Hepatocyte (in vitro differentiated cells): ENCODE measurements around the gene RSPO4. TPM values are rescaled to one million over a fixed set of nuclear protein-coding genes. Genes with fewer than 3 reads are reported as not detected.

ENCODE experiments used
- DNase-seq: peaks from one replicate; pipeline ENCODE4 v3.0.0-alpha.2; 2016; ENCODE audit warnings: low spot score
- H2AFZ ChIP-seq: fragments of 200-600 bp; sonication (generic); 2 replicates; pipeline ENCODE4 v1.6.0; 2016; ENCODE audit warnings: antibody characterized with exemption, mild to moderate bottlenecking
- H3K27ac ChIP-seq: fragments of 200-600 bp; sonication (generic); 2 replicates; pipeline ENCODE4 v1.5.1; 2016; ENCODE audit warnings: mild to moderate bottlenecking
- H3K27me3 ChIP-seq: fragments of 200-600 bp; sonication (generic); 2 replicates; pipeline ENCODE4 v1.6.1; 2016
- H3K36me3 ChIP-seq: fragments of 200-600 bp; sonication (generic); replicated peaks from 2 replicates; pipeline ENCODE4 v1.5.1; 2016; ENCODE audit warnings: low read depth; ENCODE audit not compliant: insufficient read depth
- H3K4me1 ChIP-seq: fragments of 200-600 bp; sonication (generic); 2 replicates; pipeline ENCODE4 v1.5.1; 2016; ENCODE audit warnings: mild to moderate bottlenecking, moderate library complexity; ENCODE audit not compliant: insufficient read depth
- H3K4me2 ChIP-seq: fragments of 200-600 bp; sonication (generic); 2 replicates; pipeline ENCODE4 v1.6.0; 2016
- H3K4me3 ChIP-seq: fragments of 200-600 bp; sonication (generic); 2 replicates; pipeline ENCODE4 v1.5.1; 2016; ENCODE audit warnings: mild to moderate bottlenecking
- H3K79me2 ChIP-seq: fragments of 200-600 bp; sonication (generic); 2 replicates; pipeline ENCODE4 v1.6.0; 2017; ENCODE audit warnings: mild to moderate bottlenecking
- H3K9me2 ChIP-seq: fragments of 200-600 bp; sonication (generic); replicated peaks from 2 replicates; pipeline ENCODE4 v1.6.0; 2017; ENCODE audit warnings: mild to moderate bottlenecking; ENCODE audit not compliant: insufficient read depth
- H3K9me3 ChIP-seq: fragments of 200-600 bp; sonication (generic); 2 replicates; pipeline ENCODE4 v1.5.1; 2016; ENCODE audit warnings: low read depth, mild to moderate bottlenecking
- H4K20me1 ChIP-seq: fragments of 200-600 bp; sonication (generic); 2 replicates; pipeline ENCODE4 v1.6.0; 2016; ENCODE audit warnings: mild to moderate bottlenecking; ENCODE audit not compliant: insufficient read depth, poor library complexity, severe bottlenecking
- EZH2 ChIP-seq: fragments of 200-600 bp; sonication (generic); IDR thresholded peaks from 2 replicates; pipeline ENCODE4 v1.6.1; 2016; ENCODE audit warnings: antibody characterized with exemption, mild to moderate bottlenecking, borderline replicate concordance
- EZH2phosphoT487 ChIP-seq: fragments of 200-600 bp; sonication (generic); IDR thresholded peaks from one replicate; pipeline ENCODE4 v1.6.1; 2018; ENCODE audit warnings: antibody characterized with exemption, mild to moderate bottlenecking, low read depth, moderate library complexity; ENCODE audit not compliant: unreplicated experiment, severe bottlenecking
- WGBS: methylation state at CpG from one replicate; pipeline ENCODE4 v1.1.6; 2016; ENCODE audit warnings: low lambda C conversion rate; ENCODE audit errors: missing lambda C conversion rate; 5-methylcytosine and 5-hydroxymethylcytosine counted together
- polyA plus RNA-seq: library from polyadenylated mRNA; unstranded; fragments of >200 nt; fragmentation: Nextera tagmentation; extraction: Ambion mirVana; gene quantifications from 2 replicates; pipeline ENCODE4 v1.2.1, GENCODE V29; 2016
- total RNA-seq: library from RNA; depleted of rRNA; stranded (reverse); fragments of >200 nt; gene quantifications from 2 replicates; pipeline ENCODE4 v1.2.3, GENCODE V29; 2014
- TF ChIP-seq, protein P1 (sequence below): fragments of 200-600 bp; sonication (generic); IDR thresholded peaks from 2 replicates; pipeline ENCODE4 v1.5.1; 2016; ENCODE audit warnings: antibody characterized with exemption, mild to moderate bottlenecking; ENCODE audit not compliant: poor library complexity

RSPO4 gene
- total and polyA plus RNA-seq, 2 experiments from 2014 or later = 0.41 to 0.57 TPM

DNA sequence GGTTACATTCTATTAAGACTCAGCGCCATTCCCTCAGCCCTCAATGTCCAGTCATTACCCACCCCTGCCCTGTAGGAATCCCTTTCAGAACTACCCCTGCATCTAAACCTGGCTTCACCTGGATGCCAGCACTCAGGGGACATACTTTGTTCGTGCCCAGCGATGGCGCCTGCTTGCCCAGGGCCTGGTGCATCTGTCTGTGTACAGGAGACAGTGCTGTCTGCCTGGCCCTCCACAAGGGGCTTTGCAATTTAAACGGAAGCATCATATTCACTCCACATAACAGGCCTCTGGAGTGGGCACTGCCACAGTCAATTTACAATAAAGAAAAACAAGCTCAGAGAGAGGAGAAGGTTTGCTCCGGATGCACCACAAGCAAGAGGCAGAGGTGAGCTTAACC lies 4.6 kb downstream of the RSPO4 start:
- Histone ChIP-seq H3K27ac (no peak overlapping the region), H3K4me3 (no peak overlapping the region), H3K27me3 (peaks cover 23% of the 10 kb centered on the region), H3K4me2 (no peak overlapping the region), H4K20me1 (no peaks in the 10 kb centered on the region), H3K9me2 (no peaks in the 10 kb centered on the region), H2AFZ (no peak overlapping the region), H3K79me2 (no peaks in the 10 kb centered on the region), H3K4me1 (peaks cover under 1% of the 10 kb centered on the region), H3K36me3 (no peaks in the 10 kb centered on the region), H3K9me3 (no peaks in the 10 kb centered on the region)
- DNase-seq = no peak
- 94% methylated on average over 6 of the region's 6 CpGs for WGBS
- TF ChIP-seq EZH2 = no peak
- TF ChIP-seq, protein P1, sequence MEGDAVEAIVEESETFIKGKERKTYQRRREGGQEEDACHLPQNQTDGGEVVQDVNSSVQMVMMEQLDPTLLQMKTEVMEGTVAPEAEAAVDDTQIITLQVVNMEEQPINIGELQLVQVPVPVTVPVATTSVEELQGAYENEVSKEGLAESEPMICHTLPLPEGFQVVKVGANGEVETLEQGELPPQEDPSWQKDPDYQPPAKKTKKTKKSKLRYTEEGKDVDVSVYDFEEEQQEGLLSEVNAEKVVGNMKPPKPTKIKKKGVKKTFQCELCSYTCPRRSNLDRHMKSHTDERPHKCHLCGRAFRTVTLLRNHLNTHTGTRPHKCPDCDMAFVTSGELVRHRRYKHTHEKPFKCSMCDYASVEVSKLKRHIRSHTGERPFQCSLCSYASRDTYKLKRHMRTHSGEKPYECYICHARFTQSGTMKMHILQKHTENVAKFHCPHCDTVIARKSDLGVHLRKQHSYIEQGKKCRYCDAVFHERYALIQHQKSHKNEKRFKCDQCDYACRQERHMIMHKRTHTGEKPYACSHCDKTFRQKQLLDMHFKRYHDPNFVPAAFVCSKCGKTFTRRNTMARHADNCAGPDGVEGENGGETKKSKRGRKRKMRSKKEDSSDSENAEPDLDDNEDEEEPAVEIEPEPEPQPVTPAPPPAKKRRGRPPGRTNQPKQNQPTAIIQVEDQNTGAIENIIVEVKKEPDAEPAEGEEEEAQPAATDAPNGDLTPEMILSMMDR = no peak
- TF ChIP-seq EZH2phosphoT487 = no peak

DNA sequence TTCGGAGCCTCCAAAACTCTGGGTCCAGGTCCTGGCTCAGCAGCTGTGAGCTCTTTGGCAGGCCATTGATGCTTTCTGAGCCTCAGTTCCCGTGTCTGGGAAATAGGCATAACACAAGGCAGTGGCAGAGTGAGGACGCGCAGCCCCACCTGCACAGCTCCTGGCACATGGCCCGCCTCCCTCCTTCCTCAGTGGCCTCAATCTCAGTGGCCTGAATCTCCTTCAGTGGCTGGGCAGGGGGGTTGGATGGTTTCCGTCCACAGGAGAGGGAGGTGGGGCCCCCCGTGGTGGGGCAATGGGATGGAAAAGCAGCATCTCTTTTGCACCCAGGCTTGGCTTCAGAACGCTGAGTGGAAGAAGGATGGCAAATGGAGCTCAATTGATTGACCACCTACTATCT lies 5.1 kb downstream of the RSPO4 start:
- WGBS = 88% methylated on average over 7 of the region's 8 CpGs
- no peak for TF ChIP-seq EZH2
- TF ChIP-seq, protein P1 = no peak
- TF ChIP-seq EZH2phosphoT487 = no peak

DNA sequence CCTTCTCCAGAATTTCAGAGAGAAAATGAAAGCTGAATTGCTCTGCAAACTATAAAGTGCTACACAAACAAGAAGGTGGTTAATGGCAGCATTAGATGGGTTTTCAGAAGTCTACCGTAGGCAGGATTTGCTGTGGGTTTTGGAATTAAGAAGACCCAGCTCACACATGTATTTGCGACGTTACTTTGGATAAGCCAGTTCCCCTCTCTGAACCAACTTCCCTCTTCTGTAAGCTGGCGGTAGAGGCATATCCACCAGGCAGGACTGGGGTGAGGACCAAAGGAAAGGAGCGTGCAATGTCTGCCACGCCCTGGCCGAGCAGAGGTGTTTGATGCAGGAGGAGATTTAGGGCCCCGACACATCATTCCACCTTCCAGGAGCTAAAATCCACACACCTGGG lies 6.9 kb downstream of the RSPO4 start:
- TF ChIP-seq, protein P1 = no peak
- TF ChIP-seq EZH2 = no peak
- no peak for TF ChIP-seq EZH2phosphoT487
- Histone ChIP-seq H3K9me3 (no peaks in the 10 kb centered on the region), H3K27me3 (peaks cover 5% of the 10 kb centered on the region), H4K20me1 (no peaks in the 10 kb centered on the region), H2AFZ (no peak overlapping the region), H3K36me3 (no peaks in the 10 kb centered on the region), H3K4me3 (no peak overlapping the region), H3K4me1 (no peaks in the 10 kb centered on the region), H3K9me2 (no peaks in the 10 kb centered on the region), H3K27ac (no peak overlapping the region), H3K79me2 (no peaks in the 10 kb centered on the region), H3K4me2 (no peak overlapping the region)
- 83% methylated on average over 8 of the region's 8 CpGs for WGBS
- no peak for DNase-seq

More for the DNA sequence above, 5.1 kb downstream of the RSPO4 start:
- no peak overlapping the region for H3K27ac ChIP-seq
- H2AFZ ChIP-seq = no peak overlapping the region
- no peaks in the 10 kb centered on the region for H3K36me3 ChIP-seq
- H3K9me3 ChIP-seq = no peaks in the 10 kb centered on the region
- H3K4me1 ChIP-seq = no peaks in the 10 kb centered on the region
- no peak overlapping the region for H3K4me3 ChIP-seq
- H3K4me2 ChIP-seq = no peak overlapping the region
- DNase-seq = no peak
- H3K27me3 ChIP-seq = peaks cover 22% of the 10 kb centered on the region
- no peaks in the 10 kb centered on the region for H3K79me2 ChIP-seq
- H3K9me2 ChIP-seq = no peaks in the 10 kb centered on the region
- no peaks in the 10 kb centered on the region for H4K20me1 ChIP-seq
